Panc1 (cell line): ENCODE data around the gene DOCK4.

Source experiments
- POLR2AphosphoS5 ChIP-seq: IDR thresholded peaks from 2 replicates; pipeline ENCODE4 v1.6.1; 2012; ENCODE audit warnings: mild to moderate bottlenecking, low read depth, low read length, moderate library complexity
- TF ChIP-seq, protein P1 (sequence below): fragments of 450-650 bp; IDR thresholded peaks from 2 replicates; pipeline ENCODE4 v1.5.1; 2017; ENCODE audit warnings: mild to moderate bottlenecking

- TF ChIP-seq, protein P1, sequence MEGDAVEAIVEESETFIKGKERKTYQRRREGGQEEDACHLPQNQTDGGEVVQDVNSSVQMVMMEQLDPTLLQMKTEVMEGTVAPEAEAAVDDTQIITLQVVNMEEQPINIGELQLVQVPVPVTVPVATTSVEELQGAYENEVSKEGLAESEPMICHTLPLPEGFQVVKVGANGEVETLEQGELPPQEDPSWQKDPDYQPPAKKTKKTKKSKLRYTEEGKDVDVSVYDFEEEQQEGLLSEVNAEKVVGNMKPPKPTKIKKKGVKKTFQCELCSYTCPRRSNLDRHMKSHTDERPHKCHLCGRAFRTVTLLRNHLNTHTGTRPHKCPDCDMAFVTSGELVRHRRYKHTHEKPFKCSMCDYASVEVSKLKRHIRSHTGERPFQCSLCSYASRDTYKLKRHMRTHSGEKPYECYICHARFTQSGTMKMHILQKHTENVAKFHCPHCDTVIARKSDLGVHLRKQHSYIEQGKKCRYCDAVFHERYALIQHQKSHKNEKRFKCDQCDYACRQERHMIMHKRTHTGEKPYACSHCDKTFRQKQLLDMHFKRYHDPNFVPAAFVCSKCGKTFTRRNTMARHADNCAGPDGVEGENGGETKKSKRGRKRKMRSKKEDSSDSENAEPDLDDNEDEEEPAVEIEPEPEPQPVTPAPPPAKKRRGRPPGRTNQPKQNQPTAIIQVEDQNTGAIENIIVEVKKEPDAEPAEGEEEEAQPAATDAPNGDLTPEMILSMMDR: no peak
- TF ChIP-seq POLR2AphosphoS5: no peak
Observed at GRCh38 chr7:111872450-111873325, 333.5 kb downstream of the DOCK4 start.
